Ectodermal cell (in vitro differentiated cells): ENCODE data around the gene HLA-DQA2.
"Not testable (repeated sequence)": the region's sequence is repeated elsewhere in the genome, so short reads cannot be mapped to it uniquely, and the experiment has no call there.

Experiments used
- H3K27ac ChIP-seq: 2 replicates; pipeline ENCODE4 v1.7.0; 2013; ENCODE audit warnings: mild to moderate bottlenecking, low read depth, low read length; ENCODE audit not compliant: insufficient read depth, poor library complexity, severe bottlenecking
- H3K27me3 ChIP-seq: 2 replicates; pipeline ENCODE4 v1.7.0; 2013; ENCODE audit warnings: mild to moderate bottlenecking, low read length; ENCODE audit not compliant: insufficient read depth, control insufficient read depth, poor library complexity, severe bottlenecking
- H3K36me3 ChIP-seq: one replicate; pipeline ENCODE4 v1.7.0; 2013; ENCODE audit warnings: low read length; ENCODE audit not compliant: control insufficient read depth, insufficient read depth
- H3K4me1 ChIP-seq: one replicate; pipeline ENCODE4 v1.7.0; 2013; ENCODE audit warnings: low read length; ENCODE audit not compliant: control insufficient read depth, insufficient read depth
- H3K4me3 ChIP-seq: 2 replicates; pipeline ENCODE4 v1.7.0; 2013; ENCODE audit warnings: low read depth, low read length, control low read depth; ENCODE audit not compliant: insufficient read depth
- H3K9me3 ChIP-seq: 2 replicates; pipeline ENCODE4 v1.7.0; 2013; ENCODE audit warnings: mild to moderate bottlenecking, low read length, moderate library complexity; ENCODE audit not compliant: control insufficient read depth
- WGBS, 2 experiments: methylation state at CpG; one replicate each; pipeline ENCODE4 v1.1.7; 2013; ENCODE audit warnings: missing lambda C conversion rate in 2 of 2; 5-methylcytosine and 5-hydroxymethylcytosine counted together

HLA-DQA2 gene

DNA sequence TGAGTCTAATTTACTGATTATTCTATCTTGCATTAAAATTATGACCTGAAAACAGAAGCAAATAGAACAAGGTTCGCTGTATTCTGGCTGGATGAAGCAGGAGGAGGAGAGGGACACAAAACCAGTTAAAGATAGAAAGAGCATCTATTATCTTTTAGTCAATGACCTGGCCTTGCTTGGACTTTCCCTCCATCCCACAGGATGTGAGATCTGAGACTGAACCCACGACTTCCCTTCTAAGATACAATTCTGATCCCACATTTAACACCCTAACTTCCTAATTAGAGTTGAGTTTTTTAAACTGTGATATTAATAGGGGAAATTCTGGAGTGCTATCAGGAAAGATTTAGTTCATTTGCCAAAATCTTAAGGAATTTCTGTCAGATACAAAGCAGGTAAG lies 3.1 kb upstream of the HLA-DQA2 start:
- WGBS, 2 experiments: 43 to 72% methylated on average over 1 to 2 of the region's 2 CpGs
- H3K27ac ChIP-seq: no peak overlapping the region
- no peaks in the 10 kb centered on the region for H3K9me3 ChIP-seq

GRCh38 chr6:32742374-32742773 lies 1.2 kb downstream of the HLA-DQA2 start:
- 93 to 100% methylated on average over 3 of the region's 3 CpGs for WGBS, 2 experiments
- no peaks in the 10 kb centered on the region for H3K27me3 ChIP-seq
- no peak overlapping the region for H3K27ac ChIP-seq
- H3K4me1 ChIP-seq: no peaks in the 10 kb centered on the region
- no peaks in the 10 kb centered on the region for H3K36me3 ChIP-seq
- no peak overlapping the region for H3K4me3 ChIP-seq
- no peaks in the 10 kb centered on the region for H3K9me3 ChIP-seq

More for the DNA sequence above, 3.1 kb upstream of the HLA-DQA2 start:
- Histone ChIP-seq H3K4me1 (no peaks in the 10 kb centered on the region), H3K4me3 (no peak overlapping the region), H3K27me3 (no peaks in the 10 kb centered on the region), H3K36me3 (no peaks in the 10 kb centered on the region)

DNA sequence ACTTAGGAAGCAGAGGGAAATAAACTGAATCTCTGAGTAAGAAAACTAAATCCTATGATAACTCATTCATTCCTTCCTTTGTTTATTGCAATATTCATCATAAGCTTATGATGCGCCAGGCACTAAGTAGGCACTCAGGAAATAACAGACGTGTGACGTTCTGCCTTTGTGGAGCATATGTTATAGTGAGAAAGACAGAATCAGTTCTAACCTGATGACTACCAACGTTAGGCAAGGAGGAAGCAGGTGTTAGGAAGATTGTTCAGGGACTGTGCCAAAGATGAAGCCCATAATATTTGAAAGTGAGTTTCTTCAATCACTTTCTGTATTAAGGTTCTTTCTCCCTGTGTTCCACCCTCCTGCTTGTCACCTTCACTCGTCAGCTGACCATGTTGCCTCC lies 3.6 kb downstream of the HLA-DQA2 start:
- Histone ChIP-seq H3K27ac (no peak overlapping the region), H3K4me1 (no peaks in the 10 kb centered on the region), H3K9me3 (no peaks in the 10 kb centered on the region), H3K36me3 (no peaks in the 10 kb centered on the region), H3K27me3 (no peaks in the 10 kb centered on the region), H3K4me3 (no peak overlapping the region)
- WGBS, 2 experiments: 75 to 76% methylated on average over 5 of the region's 5 CpGs

GRCh38 chr6:32745649-32746048 lies 4.5 kb downstream of the HLA-DQA2 start:
- H3K4me3 ChIP-seq, H3K27me3 ChIP-seq, H3K9me3 ChIP-seq, H3K27ac ChIP-seq, H3K36me3 ChIP-seq, H3K4me1 ChIP-seq: not testable (repeated sequence)
- WGBS, 2 experiments: 61 to 71% methylated on average over 1 of the region's 1 CpG

GRCh38 chr6:32752580-32752979 lies 11.4 kb downstream of the HLA-DQA2 start:
- no peaks in the 10 kb centered on the region for H3K9me3 ChIP-seq
- no peaks in the 10 kb centered on the region for H3K4me1 ChIP-seq
- no peaks in the 10 kb centered on the region for H3K27me3 ChIP-seq
- H3K27ac ChIP-seq: no peak overlapping the region
- H3K4me3 ChIP-seq: no peak overlapping the region
- WGBS, 2 experiments: 80 to 85% methylated on average over 8 of the region's 8 CpGs
- no peaks in the 10 kb centered on the region for H3K36me3 ChIP-seq

DNA sequence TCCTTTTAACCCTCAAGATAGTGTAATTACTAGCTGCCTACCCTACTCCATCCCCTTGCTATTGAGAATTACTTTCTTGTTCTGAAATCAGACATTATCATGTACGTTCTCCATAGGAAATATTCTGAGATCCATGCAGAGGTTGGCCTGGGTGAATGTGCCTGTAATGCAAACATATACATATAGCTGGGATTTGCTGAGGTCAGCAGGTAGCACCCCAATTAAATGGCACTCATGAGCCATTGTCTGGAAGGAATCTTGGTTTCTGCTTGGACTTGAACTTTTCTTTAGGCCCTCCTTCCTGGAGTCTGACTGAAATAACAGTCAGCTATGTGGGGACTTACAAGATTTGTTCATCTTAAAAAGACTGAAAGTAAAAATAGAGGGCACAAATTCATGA lies 18.5 kb downstream of the HLA-DQA2 start:
- Histone ChIP-seq H3K36me3 (no peaks in the 10 kb centered on the region), H3K27me3 (no peaks in the 10 kb centered on the region), H3K27ac (no peak overlapping the region), H3K4me1 (no peaks in the 10 kb centered on the region), H3K9me3 (no peaks in the 10 kb centered on the region), H3K4me3 (no peak overlapping the region)
- 80 to 86% methylated on average over 1 of the region's 1 CpG for WGBS, 2 experiments

GRCh38 chr6:32761072-32761471 lies 19.9 kb downstream of the HLA-DQA2 start:
- Histone ChIP-seq H3K4me1 (no peaks in the 10 kb centered on the region), H3K4me3 (no peak overlapping the region), H3K9me3 (no peaks in the 10 kb centered on the region), H3K36me3 (no peaks in the 10 kb centered on the region), H3K27me3 (no peaks in the 10 kb centered on the region), H3K27ac (no peak overlapping the region)
- WGBS, 2 experiments: 88 to 93% methylated on average over 15 to 16 of the region's 16 CpGs

- Histone ChIP-seq H3K27ac (no peak overlapping the region), H3K36me3 (no peaks in the 10 kb centered on the region), H3K4me1 (no peaks in the 10 kb centered on the region), H3K4me3 (no peak overlapping the region), H3K27me3 (no peaks in the 10 kb centered on the region), H3K9me3 (no peaks in the 10 kb centered on the region)
- 94 to 95% methylated on average over 40 of the region's 40 CpGs for WGBS, 2 experiments
Observed at GRCh38 chr6:32761548-32761947, 20.4 kb downstream of the HLA-DQA2 start.

- Histone ChIP-seq H3K4me1 (no peaks in the 10 kb centered on the region), H3K27ac (no peak within 1 kb of the TSS), H3K36me3 (no peaks in the 10 kb centered on the region), H3K4me3 (no peak within 1 kb of the TSS), H3K27me3 (no peaks in the 10 kb centered on the region), H3K9me3 (no peaks in the 10 kb centered on the region)
- 79% methylated on average over 4 of the region's 4 CpGs for WGBS, 2 experiments
Observed at GRCh38 chr6:32763421-32763820, 22.2 kb downstream of the HLA-DQA2 start, which contains the start of gene HLA-DQB2. Gene HLA-DQB2, minus strand, starts transcription at chr6:32763532. Its CDS starts 62 bp downstream, at chr6:32763470.

DNA sequence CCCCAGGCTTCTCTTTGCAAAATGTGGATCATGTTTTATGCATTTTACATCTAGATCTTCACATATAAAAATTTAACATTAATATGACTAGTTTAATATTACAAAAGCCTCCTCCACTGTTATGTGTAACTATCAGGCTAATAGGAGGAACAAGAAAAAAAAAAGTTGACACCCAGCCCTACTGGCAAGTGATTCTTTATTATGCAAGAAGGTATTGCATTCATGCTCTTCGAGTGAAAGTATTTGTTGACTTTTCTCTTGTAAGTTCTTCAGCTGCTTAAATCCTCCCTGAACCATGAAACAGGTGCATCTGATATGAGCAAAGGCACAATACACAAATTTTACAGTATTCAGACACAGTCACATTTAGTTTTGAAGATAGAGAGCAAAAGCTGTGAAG lies 22.9 kb downstream of the HLA-DQA2 start:
- H3K27me3 ChIP-seq: no peaks in the 10 kb centered on the region
- 57 to 64% methylated on average over 1 of the region's 1 CpG for WGBS, 2 experiments

DNA sequence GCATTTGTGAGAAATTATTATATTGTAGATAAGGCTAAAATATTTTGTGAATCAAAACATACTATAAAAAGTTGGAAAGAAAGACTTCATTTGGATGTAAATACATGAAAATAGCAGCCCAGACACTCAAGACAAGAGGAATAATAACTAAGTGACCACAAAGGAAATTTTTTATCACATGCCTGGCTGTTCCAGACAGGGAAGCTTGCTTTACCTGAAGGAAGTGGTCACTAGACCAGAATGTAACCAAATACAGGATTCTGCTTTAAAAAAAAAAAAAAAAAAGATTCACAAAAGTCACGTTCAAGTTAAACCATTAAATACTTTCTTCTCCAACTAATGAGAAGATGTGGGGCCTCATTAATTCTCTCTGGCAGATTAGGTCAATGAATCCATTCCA lies 31.5 kb downstream of the HLA-DQA2 start:
- WGBS, 2 experiments: 60% methylated on average over 1 of the region's 1 CpG; no CpG with 5 or more reads in 1 of the 2 experiments
- Histone ChIP-seq H3K4me1 (no peaks in the 10 kb centered on the region), H3K4me3 (no peak overlapping the region), H3K36me3 (no peaks in the 10 kb centered on the region), H3K27ac (no peak overlapping the region), H3K27me3 (no peaks in the 10 kb centered on the region), H3K9me3 (no peaks in the 10 kb centered on the region)

More for the DNA sequence above, 22.9 kb downstream of the HLA-DQA2 start:
- Histone ChIP-seq H3K27ac (no peak overlapping the region), H3K9me3 (no peaks in the 10 kb centered on the region), H3K36me3 (no peaks in the 10 kb centered on the region), H3K4me3 (no peak overlapping the region), H3K4me1 (no peaks in the 10 kb centered on the region)
